ENCODE data around the gene SUCLG2. TPM values are rescaled to one million over a fixed set of nuclear protein-coding genes. Genes with fewer than 3 reads are reported as not detected.

Gene SUCLG2
- total and polyA plus RNA-seq, 2 of the 4 experiments (the other 2 are of a cell fraction) = 26.8 to 34.6 TPM

DNA sequence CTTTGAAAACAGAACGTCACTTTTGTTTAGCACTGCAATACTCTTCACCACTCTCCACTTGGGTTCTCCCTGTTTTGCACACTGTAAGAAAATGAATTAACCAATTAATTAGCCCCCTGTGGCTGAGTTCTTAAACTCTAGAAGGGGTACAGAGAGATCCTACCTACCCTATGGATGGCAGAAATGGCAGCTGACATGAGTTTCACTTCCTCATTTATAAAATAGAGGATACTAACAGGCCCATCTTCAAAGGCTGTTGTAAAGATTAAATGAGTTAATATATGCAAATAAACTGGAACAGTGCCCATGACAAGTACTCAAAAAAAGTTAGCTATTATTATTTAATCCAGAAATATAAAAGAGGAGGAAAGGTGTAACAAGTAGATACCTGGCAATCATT lies 36.9 kb downstream of the SUCLG2 start:
- Histone ChIP-seq H2AK9ac (replicated peaks; ENCODE audit: low read depth, low read length, poor library complexity) (no peak overlapping the region), H3K79me1 (ENCODE audit: low read depth in 1 of 2, low read length in 2 of 2) (peaks cover 20 to 41% of the 10 kb centered on the region in 2 experiments), H2BK15ac (ENCODE audit: low read depth, low read length) (no peak overlapping the region), H2AK5ac (ENCODE audit: low read depth, low read length) (no peak overlapping the region), H4K20me1 (ENCODE audit: insufficient read depth, low read length) (no peaks in the 10 kb centered on the region), H3K9me3 (ENCODE audit: control insufficient read depth, insufficient read depth, low read length) (no peaks in the 10 kb centered on the region), H3K18ac (ENCODE audit: low read depth, low read length) (no peak overlapping the region), H2BK120ac (ENCODE audit: low read depth, low read length) (no peak overlapping the region), H3K23ac (ENCODE audit: low read depth, low read length) (no peak overlapping the region), H4K91ac (ENCODE audit: insufficient read depth, low read depth, low read length) (no peak overlapping the region), H3K4me3 (ENCODE audit: insufficient read depth, low read depth, low read length) (no peak overlapping the region), H2AFZ (replicated peaks; ENCODE audit: low read length, poor library complexity) (no peak overlapping the region), H3K56ac (ENCODE audit: extremely low read depth, insufficient read depth, low read length) (no peak overlapping the region), H3K4ac (ENCODE audit: low read depth, low read length) (no peak overlapping the region), H3K4me2 (ENCODE audit: low read depth, low read length) (no peak overlapping the region), H3K27ac (ENCODE audit: insufficient read depth, low read length) (no peak overlapping the region), H3K36me3 (ENCODE audit: control insufficient read depth, insufficient read depth, low read length) (no peaks in the 10 kb centered on the region; the same call in 1 of the 2 replicates), H3K4me1 (ENCODE audit: control insufficient read depth, insufficient read depth, low read length) (no peaks in the 10 kb centered on the region), H2BK5ac (ENCODE audit: low read depth, low read length, poor library complexity, severe bottlenecking) (no peak overlapping the region), H4K8ac (ENCODE audit: low read depth in 2 of 2, low read length in 2 of 2) (no peak overlapping the region), H3K9me1 (ENCODE audit: insufficient read depth, low read length) (no peaks in the 10 kb centered on the region; the same call in 1 of the 2 replicates), H3K27me3 (ENCODE audit: control insufficient read depth, insufficient read depth, low read length) (no peaks in the 10 kb centered on the region), H3K9ac (ENCODE audit: low read depth, low read length) (no peak overlapping the region), H2BK20ac (ENCODE audit: low read depth, low read length) (no peak overlapping the region), H4K5ac (ENCODE audit: low read depth, low read length) (no peak overlapping the region), H3K14ac (replicated peaks; ENCODE audit: low read depth, low read length) (no peak overlapping the region)
- DNase-seq = no peak
- no CpG with 5 or more reads among the region's 1 CpG for WGBS, 2 experiments (ENCODE audit: extremely low coverage in 2 of 2, insufficient read length in 1 of 2)
- dilution Hi-C loops (cut with HindIII; ENCODE audit: low sequenced_read_pairs, unreplicated experiment) = no loop called here
- intact Hi-C loops (cut with micrococcal nuclease) = no loop called here
- BruUV-seq (replicated peaks) = no TSS peak
- ChIA-PET CTCF (interaction anchor here (1.5 kb wide), 1 partner anchor 12 kb away, joined by 3 read pairs; no protein-coding TSS in a partner anchor), POLR2A (ENCODE audit: unreplicated experiment) (no interaction called here)
- in situ Hi-C loops (cut with MboI; ENCODE audit: low sequenced_read_pairs) = no loop called here
- TF ChIP-seq FOS (IDR thresholded peaks at IDR 0.05; ENCODE audit: low read depth, low read length) (no peak), USF2 (IDR thresholded peaks at IDR 0.05; ENCODE audit: low read depth, low read length) (no peak), CTCF (conservative IDR thresholded peaks at IDR 0.05; ENCODE audit: low read depth, low read length) (no peak), NFE2L2 (IDR thresholded peaks at IDR 0.05; ENCODE audit: low read depth, low read length) (no peak), MXI1 (IDR thresholded peaks at IDR 0.05; ENCODE audit: borderline replicate concordance, low read depth, low read length) (no peak), MAZ (IDR thresholded peaks at IDR 0.05; ENCODE audit: borderline replicate concordance, low read depth, low read length) (no peak), RAD21 (IDR thresholded peaks at IDR 0.05; ENCODE audit: low read length) (no peak), RCOR1 (IDR thresholded peaks at IDR 0.05; ENCODE audit: insufficient replicate concordance, low read length) (no peak), POLR2A (IDR thresholded peaks at IDR 0.05; ENCODE audit: low read depth, low read length) (no peak), ELK1 (IDR thresholded peaks at IDR 0.05; ENCODE audit: borderline replicate concordance, low read depth, low read length) (no peak), MAFK (IDR thresholded peaks at IDR 0.05; ENCODE audit: low read depth, low read length) (no peak), CHD1 (IDR thresholded peaks at IDR 0.05; ENCODE audit: low read depth, low read length) (no peak), SMC3 (IDR thresholded peaks at IDR 0.05; ENCODE audit: low read depth, low read length) (no peak), BHLHE40 (IDR thresholded peaks at IDR 0.05; ENCODE audit: low read depth, low read length) (no peak), CEBPB (IDR thresholded peaks at IDR 0.05; ENCODE audit: low read depth, low read length) (no peak), RFX5 (IDR thresholded peaks at IDR 0.05; ENCODE audit: low read depth, low read length) (no peak)
- ATAC-seq (ENCODE audit: low read depth) = no peak

Measured in IMR-90 (cell line).